SK-N-MC (cell line): ENCODE measurements around the gene OR52N5.

Experiments
- DNase-seq: peaks from one replicate; pipeline ENCODE4 v3.0.0-alpha.2; 2011; ENCODE audit warnings: low read depth, low spot score
- H3K27ac ChIP-seq: fragments of 200-600 bp; sonication (generic); 2 replicates; pipeline ENCODE4 v1.5.1; 2016; ENCODE audit warnings: mixed run types
- H3K36me3 ChIP-seq: fragments of 200-600 bp; sonication (generic); 2 replicates; pipeline ENCODE4 v1.6.1; 2017; ENCODE audit warnings: antibody characterized with exemption, low read length, mixed read lengths; ENCODE audit not compliant: insufficient read depth
- H3K4me3 ChIP-seq: fragments of 200-600 bp; sonication (generic); 2 replicates; pipeline ENCODE4 v1.5.1; 2016
- H3K9ac ChIP-seq: fragments of 200-600 bp; sonication (generic); 2 replicates; pipeline ENCODE4 v1.8.0; 2017; ENCODE audit warnings: mixed run types, mixed read lengths; ENCODE audit not compliant: insufficient read length
- H3K9me3 ChIP-seq: fragments of 200-600 bp; sonication (generic); 2 replicates; pipeline ENCODE4 v1.6.1; 2017; ENCODE audit warnings: low read depth, mild to moderate bottlenecking, antibody characterized with exemption, low read length, moderate library complexity, mixed read lengths
- EZH2 ChIP-seq: fragments of 200-600 bp; sonication (generic); IDR thresholded peaks from one replicate; pipeline ENCODE4 v1.6.1; 2017; ENCODE audit warnings: antibody characterized with exemption
- FOXP2 ChIP-seq: optimal IDR thresholded peaks from 2 replicates; pipeline ENCODE3; 2011; ENCODE audit warnings: mild to moderate bottlenecking, moderate library complexity; ENCODE audit not compliant: insufficient read depth; ENCODE audit errors: extremely low read length, control extremely low read depth
- POLR2AphosphoS5 ChIP-seq: IDR thresholded peaks from 2 replicates; pipeline ENCODE4 v1.6.1; 2012; ENCODE audit warnings: mild to moderate bottlenecking, low read depth, low read length, borderline replicate concordance

Gene OR52N5

GRCh38 chr11:5737091-5737490 is 46.1 kb downstream of the OR52N5 start:
- TF ChIP-seq EZH2 (no peak), POLR2AphosphoS5 (no peak), FOXP2 (no peak)
- Histone ChIP-seq H3K9ac (no peak overlapping the region), H3K4me3 (no peak overlapping the region), H3K27ac (no peak overlapping the region), H3K36me3 (no peaks in the 10 kb centered on the region), H3K9me3 (no peaks in the 10 kb centered on the region)
- no peak for DNase-seq

DNA sequence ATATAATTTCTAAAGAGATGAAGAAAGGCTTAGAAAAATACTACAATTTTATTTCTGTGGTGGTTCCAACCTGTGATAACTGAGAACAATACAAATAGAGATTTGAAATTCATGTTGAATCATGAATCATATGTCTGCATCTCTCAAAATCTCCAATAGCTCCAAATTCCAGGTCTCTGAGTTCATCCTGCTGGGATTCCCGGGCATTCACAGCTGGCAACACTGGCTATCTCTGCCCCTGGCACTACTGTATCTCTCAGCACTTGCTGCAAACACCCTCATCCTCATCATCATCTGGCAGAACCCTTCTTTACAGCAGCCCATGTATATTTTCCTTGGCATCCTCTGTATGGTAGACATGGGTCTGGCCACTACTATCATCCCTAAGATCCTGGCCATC is 46.8 kb downstream of the OR52N5 start, which contains the start of gene OR56B1:
OR56B1 (plus strand) TSS at position 53 of the 400 bp plus-strand sequence; CDS start at position 122, 69 bp downstream.
- Histone ChIP-seq H3K36me3 (no peaks in the 10 kb centered on the region), H3K9me3 (no peaks in the 10 kb centered on the region), H3K27ac (no peak within 1 kb of the TSS), H3K9ac (no peak within 1 kb of the TSS), H3K4me3 (no peak within 1 kb of the TSS)
- DNase-seq = no peak
- no peak for TF ChIP-seq POLR2AphosphoS5
- TF ChIP-seq FOXP2 = no peak
- TF ChIP-seq EZH2 = no peak

DNA sequence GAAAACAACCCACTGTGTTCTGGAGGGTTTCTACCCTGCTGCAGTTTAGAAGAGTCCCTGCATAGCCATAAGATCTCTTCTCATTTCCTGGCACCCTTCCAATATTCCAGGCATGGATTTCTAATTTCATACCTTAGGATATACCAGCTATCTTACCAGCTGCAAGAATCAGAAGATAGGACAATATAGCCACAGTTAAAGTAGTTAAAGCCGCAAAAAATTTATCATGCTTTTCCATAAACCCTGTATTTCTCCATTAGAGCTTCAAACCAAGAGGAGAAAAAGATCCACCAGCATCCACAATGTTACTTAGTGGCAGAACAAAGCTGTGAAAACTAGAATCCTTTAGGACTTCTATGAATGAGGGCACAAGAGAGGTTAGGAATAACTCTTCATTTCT is 55.5 kb downstream of the OR52N5 start:
- no peak overlapping the region for H3K27ac ChIP-seq
- no peaks in the 10 kb centered on the region for H3K9me3 ChIP-seq

GRCh38 chr11:5726351-5726750 is 56.8 kb downstream of the OR52N5 start:
- no peak for TF ChIP-seq EZH2
- no peak for TF ChIP-seq POLR2AphosphoS5
- no peak for TF ChIP-seq FOXP2
- no peak for DNase-seq
- Histone ChIP-seq H3K9ac (no peak overlapping the region), H3K36me3 (no peaks in the 10 kb centered on the region), H3K4me3 (no peak overlapping the region), H3K27ac (no peak overlapping the region), H3K9me3 (no peaks in the 10 kb centered on the region)

More for the DNA sequence above, 55.5 kb downstream of the OR52N5 start:
- Histone ChIP-seq H3K36me3 (no peaks in the 10 kb centered on the region), H3K9ac (no peak overlapping the region), H3K4me3 (no peak overlapping the region)
- TF ChIP-seq POLR2AphosphoS5 (no peak), EZH2 (no peak), FOXP2 (no peak)
- DNase-seq = no peak
